Measurements from ENCODE around the gene CYB5R3. TPM values are rescaled to one million over a fixed set of nuclear protein-coding genes. Genes with fewer than 3 reads are reported as not detected.

CYB5R3 gene
- 10 to 100 TPM; 57.4 to 58.9 TPM for total RNA-seq

DNA sequence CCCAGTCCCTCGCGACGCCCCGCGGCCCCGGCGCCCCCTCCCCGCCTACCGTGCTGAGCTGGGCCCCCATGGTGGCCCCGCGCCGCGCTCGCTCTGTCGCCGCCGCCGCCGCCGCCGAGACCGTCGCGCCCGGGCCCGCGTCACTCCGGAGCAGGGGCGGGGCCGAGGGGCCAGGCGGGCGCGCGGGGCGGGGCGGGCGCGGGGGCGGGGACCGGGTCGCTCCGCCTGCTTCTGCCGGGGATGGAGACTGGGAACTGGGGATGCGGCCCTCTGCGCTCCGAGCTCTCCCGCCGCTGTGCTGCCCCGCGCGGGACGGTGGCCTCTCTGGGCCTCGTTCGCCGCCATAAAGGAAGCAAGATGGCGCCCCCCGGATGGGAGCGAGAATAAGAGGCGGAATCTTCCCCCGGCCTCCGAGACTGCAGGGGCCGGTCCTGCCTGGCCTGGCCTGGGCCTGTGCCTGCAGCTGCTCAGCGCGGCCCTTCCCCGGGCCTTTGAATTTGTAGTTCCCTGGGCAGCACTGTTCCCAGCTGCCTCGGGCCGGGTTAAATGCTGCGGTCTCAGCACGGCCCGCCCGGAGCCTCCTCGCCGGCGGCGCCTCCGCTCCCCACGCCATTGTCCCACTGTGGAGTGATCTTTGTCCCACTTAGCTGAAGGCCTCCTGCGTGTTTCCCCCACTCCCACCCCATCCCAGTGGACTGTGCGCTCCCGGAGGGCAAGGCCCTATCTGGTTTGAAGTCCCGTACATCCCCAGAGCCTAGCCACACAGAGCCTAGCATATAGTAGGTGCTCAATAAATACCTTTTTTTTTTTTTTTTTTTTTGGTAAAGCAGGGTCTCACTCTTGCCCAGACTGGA, at the start of gene CYB5R3:
Gene CYB5R3, minus strand, starts transcription at position 147 of the 854 bp plus-strand sequence. Its CDS starts 77 bp downstream, at position 70.

DNA sequence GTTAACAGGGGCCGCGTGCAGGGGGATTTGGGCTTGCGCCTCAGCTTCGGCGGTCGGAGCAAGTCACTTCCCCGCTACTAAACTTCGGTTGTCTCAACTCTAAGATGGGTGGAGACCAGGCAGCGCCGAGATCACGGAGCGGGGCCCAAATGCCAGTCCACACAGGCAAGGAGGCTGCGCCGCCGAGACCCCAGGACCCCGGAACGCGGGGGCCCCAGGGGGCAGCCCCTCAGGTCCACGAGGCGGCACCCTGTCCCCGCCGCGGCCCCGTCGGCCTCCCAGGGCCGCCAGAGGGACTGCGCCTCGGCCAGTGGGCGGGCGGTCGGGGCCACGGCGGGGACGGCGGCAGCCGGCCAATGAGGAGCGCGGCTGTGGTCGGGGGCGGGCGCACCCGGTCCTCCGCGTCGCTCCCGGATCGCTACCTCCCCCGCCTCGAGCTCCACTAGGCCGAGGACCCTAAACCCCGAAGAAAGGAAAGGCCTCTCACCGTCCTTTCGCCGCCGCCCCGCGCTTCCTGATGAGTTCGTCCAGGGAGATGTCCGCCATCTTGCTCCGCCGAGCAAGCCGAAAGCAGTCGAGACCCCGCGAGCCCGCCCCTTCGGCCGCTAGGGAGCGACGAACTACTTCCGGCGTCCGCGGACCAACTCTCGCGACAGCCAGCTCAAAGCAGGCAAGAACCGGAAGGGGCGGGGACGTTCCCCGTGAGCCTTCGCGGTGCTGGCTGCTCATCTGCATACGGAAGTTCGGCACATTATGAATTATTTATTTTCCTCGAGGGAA, 34.7 kb downstream of the CYB5R3 start, which contains the start of gene POLDIP3:
Gene POLDIP3, minus strand, starts transcription at position 572 of the 780 bp plus-strand sequence. Its CDS starts 26 bp downstream, at position 546.

Other genes starting within 250 kb of the CYB5R3 start
- gene NFAM1, start 217.0 kb downstream of the CYB5R3 start, total RNA-seq = under 1 TPM; 0.05 TPM
- gene RRP7A, start 129.6 kb downstream of the CYB5R3 start, total RNA-seq = 10 to 100 TPM; 54.3 to 57.8 TPM
- gene SERHL2, start 95.4 kb downstream of the CYB5R3 start, total RNA-seq = under 1 TPM; 0.45 to 0.99 TPM
- gene POLDIP3, start 34.5 kb downstream of the CYB5R3 start, total RNA-seq = 10 to 100 TPM; 73.8 to 74.5 TPM
- gene ATP5MGL, start 8.8 kb downstream of the CYB5R3 start, total RNA-seq = under 1 TPM; 0.71 to 0.79 TPM
- gene A4GALT, start 71.5 kb upstream of the CYB5R3 start, total RNA-seq = under 1 TPM in 1 of 2 experiments, not detected in 1; 0.10 TPM
- gene ARFGAP3, start 207.9 kb upstream of the CYB5R3 start, total RNA-seq = 10 to 100 TPM; 42.1 to 42.4 TPM

All from activated naive CD4-positive, alpha-beta T cell treated with anti-CD3 and anti-CD28 coated beads, Interleukin-2, amount 10 ng/mL, durations not matched to agents 5 hours and 36 hours (primary cell).